ELF-1 (cell line): ENCODE measurements around the gene IFIT1B.
"Not testable (repeated sequence)": the region's sequence is repeated elsewhere in the genome, so short reads cannot be mapped to it uniquely, and the experiment has no call there.

Source experiments
- DNase-seq: peaks from one replicate; pipeline ENCODE4 v3.0.0-alpha.2; 2016; ENCODE audit warnings: low read depth, low spot score

IFIT1B gene

GRCh38 chr10:89412276-89412675, 34.4 kb downstream of the IFIT1B start:
- DNase-seq, result not testable (repeated sequence)

- no peak for DNase-seq
Observed at GRCh38 chr10:89413398-89413912, 35.6 kb downstream of the IFIT1B start.

- peak; percentile 90 for DNase-seq
Observed at GRCh38 chr10:89414146-89414878, 36.5 kb downstream of the IFIT1B start, which contains the start of gene IFIT5. IFIT5 (plus strand) TSS chr10:89414568; CDS start chr10:89414799, 231 bp downstream.

- peak; percentile 69 for DNase-seq
Observed at GRCh38 chr10:89414879-89415821, 37.3 kb downstream of the IFIT1B start.

GRCh38 chr10:89416465-89416864, 38.6 kb downstream of the IFIT1B start:
- DNase-seq, result no peak

GRCh38 chr10:89419548-89419947, 41.7 kb downstream of the IFIT1B start:
- DNase-seq, result no peak

GRCh38 chr10:89421018-89421476, 43.2 kb downstream of the IFIT1B start:
- no peak for DNase-seq

- no peak for DNase-seq
Observed at GRCh38 chr10:89425000-89425399, 47.1 kb downstream of the IFIT1B start.

- DNase-seq, result peak; percentile 32
Observed at GRCh38 chr10:89426230-89426868, 48.5 kb downstream of the IFIT1B start.

GRCh38 chr10:89427629-89428028, 49.8 kb downstream of the IFIT1B start:
- DNase-seq, result no peak

- DNase-seq, result no peak
Observed at GRCh38 chr10:89428877-89429276, 51.0 kb downstream of the IFIT1B start.

GRCh38 chr10:89431977-89432376, 54.1 kb downstream of the IFIT1B start:
- no peak for DNase-seq
